Measurements from ENCODE around the gene GAL3ST2.
"Not testable (repeated sequence)": the region's sequence is repeated elsewhere in the genome, so short reads cannot be mapped to it uniquely, and the experiment has no call there.

GAL3ST2 gene

DNA sequence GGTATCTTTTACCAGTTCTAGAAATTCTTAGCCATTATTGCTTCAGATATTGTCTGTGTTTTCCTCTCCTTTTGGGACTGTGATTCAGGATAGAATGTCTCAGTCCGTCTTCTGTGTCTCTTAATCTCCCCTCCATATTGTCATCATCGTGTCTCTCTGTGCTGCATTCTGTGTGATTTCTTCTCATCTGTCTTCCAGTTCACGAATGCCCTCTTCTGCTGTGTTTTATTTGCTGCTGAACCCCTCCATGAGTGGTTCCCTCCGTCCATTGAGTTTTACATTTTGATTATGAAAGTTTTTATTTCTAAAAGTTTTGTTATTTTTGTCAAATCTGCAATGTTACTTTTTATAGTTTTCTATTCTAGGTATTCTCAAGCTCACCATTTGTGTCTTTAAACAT, 30.5 kb upstream of the GAL3ST2 start:
- in situ Hi-C loops (cut with MboI; ENCODE audit: low sequenced_read_pairs), result no loop called here

DNA sequence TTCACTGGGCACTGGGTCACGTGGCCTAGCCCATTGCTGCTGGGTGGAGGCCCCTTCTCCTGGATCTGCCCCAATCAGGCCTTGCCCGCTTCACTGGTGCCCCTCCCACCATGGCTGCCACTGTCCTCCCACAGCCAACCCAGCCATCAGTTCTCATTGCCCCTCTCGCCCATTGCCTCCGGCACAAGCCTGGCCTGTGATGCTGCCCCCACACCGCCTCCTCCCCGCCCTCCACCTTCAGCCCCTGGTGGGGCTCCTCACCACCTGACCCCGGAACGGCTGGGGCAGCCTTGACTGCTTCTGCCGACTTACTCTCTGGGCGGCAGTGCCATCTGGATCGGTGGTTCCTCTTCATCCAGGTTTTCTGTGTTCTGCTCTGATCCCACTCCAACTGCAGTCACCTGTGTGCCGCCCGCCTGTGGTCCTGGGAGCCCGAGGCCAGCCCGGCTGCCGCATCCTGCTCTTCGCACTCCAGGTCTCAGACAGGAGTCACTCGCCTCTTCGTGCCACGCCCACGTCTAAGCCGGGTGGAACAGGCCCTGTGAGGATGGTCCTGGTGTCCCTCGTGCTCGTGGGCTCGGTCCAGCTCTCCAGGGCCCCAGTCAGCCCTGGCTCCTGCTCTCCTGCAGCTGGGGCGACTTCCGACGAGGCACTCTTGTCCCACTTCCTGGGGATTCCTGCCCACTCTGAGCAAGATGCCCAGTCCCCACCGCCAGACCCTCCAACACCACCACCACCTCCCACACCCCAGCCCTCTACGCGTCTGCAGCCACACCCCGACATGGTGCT, 28.0 kb upstream of the GAL3ST2 start:
- in situ Hi-C loops (cut with MboI; ENCODE audit: low sequenced_read_pairs), result no loop called here

DNA sequence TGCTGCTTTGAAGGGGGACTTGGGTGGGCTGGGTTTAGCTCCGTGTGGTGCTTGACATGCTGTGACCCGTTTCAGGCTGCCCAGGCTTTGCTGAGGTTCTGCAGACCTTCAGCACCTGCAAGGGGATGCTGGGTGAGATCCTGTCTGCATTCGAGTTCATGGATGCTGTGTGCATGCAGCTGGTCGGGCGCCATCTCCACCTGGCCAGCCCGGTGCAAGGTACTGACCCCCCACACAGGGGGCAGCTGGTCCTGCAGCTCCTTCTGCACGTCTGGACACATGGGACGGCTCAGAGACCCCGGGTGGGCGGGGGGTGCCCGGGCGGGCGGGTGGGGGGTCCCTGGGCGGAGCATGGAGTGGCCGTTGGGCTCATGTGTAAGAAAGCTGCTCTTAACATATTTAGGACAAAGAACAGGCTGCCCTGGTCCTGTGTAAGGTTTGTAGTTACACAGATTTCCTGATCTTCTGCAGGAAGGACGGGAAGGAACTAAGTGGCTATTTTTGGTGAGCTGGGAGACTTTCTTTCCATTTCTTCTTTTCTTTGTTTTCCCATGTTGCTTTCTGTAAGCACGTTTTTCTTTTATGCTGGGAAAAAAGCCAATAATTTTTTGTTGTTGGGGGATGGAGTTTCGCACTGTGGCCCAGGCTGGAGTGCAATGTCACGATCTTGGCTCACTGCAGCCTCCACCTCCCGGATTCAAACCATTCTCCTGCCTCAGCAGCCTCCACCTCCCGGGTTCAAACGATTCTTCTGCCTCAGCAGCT, 26.4 kb upstream of the GAL3ST2 start:
- in situ Hi-C loops (cut with MboI; ENCODE audit: low sequenced_read_pairs), result no loop called here

DNA sequence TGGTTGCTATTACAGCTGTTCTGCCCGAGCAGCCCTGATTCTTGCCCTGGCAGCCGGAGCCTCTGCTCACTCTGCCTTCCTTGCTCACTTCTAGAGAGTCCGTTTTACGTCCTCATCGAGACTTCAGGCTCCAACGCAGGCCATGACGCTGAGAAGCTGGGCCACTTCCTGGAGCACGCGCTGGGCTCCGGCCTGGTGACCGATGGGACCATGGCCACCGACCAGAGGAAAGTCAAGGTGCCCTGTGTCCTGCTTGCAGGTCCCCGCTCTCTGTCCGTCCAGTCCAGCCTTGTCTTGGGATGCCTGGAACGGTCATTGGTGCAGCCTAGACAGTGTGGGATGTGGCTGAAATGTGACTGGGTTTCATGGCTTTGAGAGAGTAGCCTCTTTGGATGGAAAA, 25.5 kb upstream of the GAL3ST2 start:
- in situ Hi-C loops (cut with MboI; ENCODE audit: low sequenced_read_pairs), result no loop called here

DNA sequence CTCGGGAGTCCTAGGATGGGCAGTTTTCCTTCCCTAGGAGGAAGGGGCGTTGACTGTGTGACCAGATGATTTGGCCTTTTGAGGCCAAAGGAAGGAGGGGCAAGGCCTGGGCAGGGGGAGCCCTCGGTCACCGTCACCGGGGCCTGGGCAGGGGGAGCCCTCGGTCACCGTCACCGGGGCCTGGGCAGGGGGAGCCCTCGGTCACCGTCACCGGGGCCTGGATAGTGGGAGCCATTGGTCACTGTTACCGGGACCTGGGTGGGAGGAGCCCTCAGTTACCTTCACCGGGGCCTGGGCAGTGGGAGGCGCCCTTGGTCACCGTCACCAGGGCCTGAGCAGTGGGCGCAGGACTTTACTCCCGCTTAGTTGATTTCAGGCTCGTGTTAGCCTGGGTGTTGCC, 24.8 kb upstream of the GAL3ST2 start:
- in situ Hi-C loops (cut with MboI; ENCODE audit: low sequenced_read_pairs), result no loop called here

DNA sequence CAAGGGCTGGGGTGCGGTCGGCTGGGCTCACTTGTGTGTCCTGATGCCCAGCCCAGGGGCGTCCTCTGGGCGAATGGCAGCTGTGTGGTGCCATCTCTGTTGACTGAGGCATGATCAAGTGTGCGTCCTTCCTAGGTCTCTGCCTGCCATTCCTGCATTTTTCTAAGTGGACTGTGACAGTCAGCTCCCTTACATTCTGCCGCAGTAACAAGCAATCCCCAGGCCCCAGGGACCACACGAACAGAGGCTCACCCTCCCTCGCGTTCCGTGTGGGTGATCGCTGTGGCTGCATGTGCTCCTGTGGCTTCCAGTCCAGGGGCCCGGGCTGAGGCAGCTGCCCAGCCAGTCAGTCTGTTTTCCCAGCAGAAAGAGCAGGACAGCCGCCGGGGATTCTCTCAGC, 24.4 kb upstream of the GAL3ST2 start:
- in situ Hi-C loops (cut with MboI; ENCODE audit: low sequenced_read_pairs), result no loop called here

DNA sequence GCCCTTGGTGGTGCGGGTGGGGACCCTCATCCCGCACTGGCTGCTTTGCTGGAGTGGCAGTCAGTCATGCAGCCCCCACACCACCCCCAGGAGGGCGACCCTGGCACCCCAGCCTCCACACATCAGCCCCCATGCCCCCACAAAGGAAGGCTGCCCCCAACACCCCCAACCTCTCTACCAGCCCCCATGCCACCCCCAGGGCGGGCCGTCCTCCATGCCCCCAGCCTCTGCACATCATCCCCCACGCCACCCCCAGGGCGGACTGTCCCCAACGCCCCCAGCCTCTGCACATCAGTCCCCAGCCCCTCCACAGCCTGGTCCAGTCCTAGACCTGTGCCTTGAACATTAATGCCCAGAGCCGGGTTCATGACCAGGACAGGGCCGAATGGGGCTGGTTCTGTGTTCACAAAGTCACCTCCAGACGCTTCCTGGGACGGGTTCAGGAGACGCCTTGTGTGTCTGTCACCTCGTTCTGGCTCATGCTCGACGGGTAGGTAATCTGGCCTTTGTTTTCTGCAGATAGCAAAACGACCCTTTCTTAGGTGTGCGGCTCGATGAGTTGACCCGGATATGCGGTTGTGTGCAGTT, 23.8 kb upstream of the GAL3ST2 start:
- in situ Hi-C loops (cut with MboI; ENCODE audit: low sequenced_read_pairs), result no loop called here

DNA sequence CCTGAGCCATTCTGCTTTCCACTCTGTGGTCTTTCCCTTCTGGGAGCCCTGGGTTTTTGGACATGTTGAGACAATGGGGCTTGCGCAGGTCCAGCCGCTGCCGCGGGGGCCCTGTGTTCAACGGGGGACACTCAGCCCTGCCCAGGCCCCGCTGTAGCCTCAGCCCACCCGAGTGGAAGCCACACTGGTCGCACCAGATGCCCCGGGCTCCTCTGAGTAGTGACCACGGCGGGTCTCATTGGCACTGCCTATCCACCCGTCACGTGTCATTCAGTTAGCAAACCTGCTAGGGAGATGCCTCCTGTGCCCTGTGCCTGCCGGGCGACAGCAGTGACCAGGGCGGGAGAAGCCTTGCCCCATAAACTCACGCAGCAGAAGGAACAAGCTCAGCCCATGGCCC, 23.1 kb upstream of the GAL3ST2 start:
- in situ Hi-C loops (cut with MboI; ENCODE audit: low sequenced_read_pairs), result no loop called here

DNA sequence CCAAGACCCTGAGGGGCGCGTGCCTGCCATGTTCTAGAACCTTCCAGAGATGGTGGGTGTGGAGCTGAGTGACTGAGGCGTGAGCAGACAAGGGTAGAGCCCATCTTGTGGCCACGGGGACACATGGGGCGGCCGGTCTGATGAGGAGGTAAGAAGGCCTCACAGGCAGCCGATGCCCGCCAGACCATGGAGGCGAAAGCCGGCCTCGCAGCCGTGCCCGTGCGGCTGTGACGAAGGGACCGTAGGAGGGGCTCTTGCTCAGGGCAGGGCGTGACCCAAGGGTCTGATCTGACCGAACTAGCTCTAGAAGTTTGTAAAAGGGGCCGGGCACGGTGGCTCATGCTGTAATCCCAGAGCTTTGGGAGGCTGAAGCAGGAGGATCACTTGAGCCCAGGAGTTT, 22.6 kb upstream of the GAL3ST2 start:
- in situ Hi-C loops (cut with MboI; ENCODE audit: low sequenced_read_pairs), result no loop called here

DNA sequence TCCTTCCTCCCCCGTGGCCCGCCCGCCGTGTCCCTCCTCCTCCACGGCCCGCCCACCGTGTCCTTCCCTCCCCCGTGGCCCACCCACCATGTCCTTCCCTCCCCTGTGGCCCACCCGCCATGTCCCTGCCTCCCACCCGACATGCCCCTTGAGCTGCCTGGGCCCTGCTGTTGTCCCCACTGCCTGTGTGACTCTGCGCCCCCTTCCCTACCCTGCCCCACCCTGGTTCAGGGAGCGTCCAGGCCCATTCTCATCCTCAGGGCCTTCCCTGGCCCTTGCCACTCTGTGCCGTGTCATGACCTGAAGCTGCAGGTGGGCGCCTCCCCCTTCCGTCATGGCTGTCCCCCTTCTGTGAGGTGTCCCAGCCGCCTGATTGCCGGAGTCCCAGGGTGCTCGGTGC, 21.5 kb upstream of the GAL3ST2 start:
- in situ Hi-C loops (cut with MboI; ENCODE audit: low sequenced_read_pairs), result no loop called here

DNA sequence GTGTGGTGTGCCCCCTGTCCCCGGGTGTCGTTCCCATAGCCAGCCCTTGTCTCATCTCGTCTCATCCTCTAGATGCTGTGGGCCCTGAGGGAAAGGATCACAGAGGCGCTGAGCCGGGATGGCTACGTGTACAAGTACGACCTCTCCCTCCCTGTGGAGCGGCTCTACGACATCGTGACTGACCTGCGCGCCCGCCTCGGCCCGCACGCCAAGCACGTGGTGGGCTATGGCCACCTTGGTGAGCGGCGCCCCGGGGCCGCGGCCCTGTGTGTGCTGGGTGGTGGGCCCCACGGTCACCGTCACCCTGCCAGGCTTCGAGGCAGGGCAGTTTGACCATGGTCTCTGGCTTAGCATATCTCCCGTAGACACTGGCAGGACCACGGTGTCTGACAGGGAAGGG, 20.8 kb upstream of the GAL3ST2 start:
- in situ Hi-C loops (cut with MboI; ENCODE audit: low sequenced_read_pairs), result no loop called here

DNA sequence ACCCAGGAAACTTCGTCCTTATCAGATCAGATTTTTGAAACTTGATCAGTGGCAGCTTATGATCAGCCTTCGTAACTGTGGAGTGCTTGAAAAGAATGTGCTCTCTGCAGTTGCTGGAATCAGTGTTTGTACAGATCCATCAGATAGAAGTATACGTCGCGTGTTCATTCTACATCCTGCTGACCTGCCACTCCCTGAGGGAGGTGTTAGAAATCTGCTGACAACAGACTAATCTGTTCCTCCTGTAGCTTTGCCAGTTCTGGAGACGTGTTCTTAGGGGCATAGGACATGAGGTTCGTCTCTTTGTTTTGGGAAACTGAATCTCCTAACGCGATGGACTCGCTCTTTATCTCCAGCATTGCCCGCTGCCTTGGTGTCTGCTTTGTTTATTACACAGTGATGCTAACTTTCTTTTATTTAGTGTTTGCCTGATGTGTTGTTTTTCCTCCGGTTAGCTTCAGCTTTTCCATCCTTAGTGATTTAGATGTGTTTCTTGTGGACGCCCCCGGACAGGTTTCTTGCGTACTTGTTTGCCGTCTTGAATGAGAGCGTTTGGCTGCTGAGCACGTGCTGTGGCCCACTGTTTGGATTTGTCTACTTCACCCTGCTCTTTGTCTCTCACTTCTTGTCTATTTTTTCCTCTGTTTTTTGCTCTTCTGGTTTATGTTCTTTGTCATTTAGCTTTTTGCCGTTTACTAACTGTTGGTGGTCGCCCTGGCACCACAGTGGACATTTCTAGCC, 17.4 kb upstream of the GAL3ST2 start:
- in situ Hi-C loops (cut with MboI; ENCODE audit: low sequenced_read_pairs), result no loop called here

DNA sequence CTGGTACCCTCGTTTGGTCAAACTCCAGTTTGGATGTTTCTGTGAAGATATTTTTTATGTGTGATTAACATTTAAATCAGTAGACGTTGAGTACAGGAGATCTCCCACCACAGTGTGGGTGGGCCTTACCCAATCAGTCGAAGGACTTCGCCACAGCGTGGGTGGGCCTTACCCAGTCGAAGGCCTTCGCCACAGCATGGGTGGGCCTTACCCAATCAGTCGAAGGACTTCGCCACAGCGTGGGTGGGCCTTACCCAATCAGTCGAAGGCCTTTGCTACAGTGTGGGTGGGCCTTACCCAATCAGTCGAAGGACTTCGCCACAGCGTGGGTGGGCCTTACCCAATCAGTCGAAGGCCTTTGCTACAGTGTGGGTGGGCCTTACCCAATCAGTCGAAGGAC, 16.7 kb upstream of the GAL3ST2 start:
- in situ Hi-C loops (cut with MboI; ENCODE audit: low sequenced_read_pairs), result not testable (repeated sequence)

DNA sequence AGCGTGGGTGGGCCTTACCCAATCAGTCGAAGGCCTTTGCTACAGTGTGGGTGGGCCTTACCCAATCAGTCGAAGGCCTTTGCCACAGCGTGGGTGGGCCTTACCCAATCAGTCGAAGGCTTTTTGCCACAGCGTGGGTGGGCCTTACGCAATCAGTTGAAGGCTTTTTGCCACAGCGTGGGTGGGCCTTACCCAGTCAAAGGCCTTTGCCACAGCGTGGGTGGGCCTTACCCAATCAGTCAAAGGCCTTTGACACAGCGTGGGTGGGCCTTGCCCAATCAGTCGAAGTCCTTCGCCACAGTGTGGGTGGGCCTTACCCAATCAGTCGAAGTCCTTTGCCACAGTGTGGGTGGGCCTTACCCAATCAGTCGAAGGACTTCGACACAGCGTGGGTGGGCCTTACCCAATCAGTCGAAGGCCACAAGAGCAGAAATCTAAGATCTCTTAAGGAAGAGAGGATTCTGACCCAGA, 16.3 kb upstream of the GAL3ST2 start:
- in situ Hi-C loops (cut with MboI; ENCODE audit: low sequenced_read_pairs), result no loop called here

DNA sequence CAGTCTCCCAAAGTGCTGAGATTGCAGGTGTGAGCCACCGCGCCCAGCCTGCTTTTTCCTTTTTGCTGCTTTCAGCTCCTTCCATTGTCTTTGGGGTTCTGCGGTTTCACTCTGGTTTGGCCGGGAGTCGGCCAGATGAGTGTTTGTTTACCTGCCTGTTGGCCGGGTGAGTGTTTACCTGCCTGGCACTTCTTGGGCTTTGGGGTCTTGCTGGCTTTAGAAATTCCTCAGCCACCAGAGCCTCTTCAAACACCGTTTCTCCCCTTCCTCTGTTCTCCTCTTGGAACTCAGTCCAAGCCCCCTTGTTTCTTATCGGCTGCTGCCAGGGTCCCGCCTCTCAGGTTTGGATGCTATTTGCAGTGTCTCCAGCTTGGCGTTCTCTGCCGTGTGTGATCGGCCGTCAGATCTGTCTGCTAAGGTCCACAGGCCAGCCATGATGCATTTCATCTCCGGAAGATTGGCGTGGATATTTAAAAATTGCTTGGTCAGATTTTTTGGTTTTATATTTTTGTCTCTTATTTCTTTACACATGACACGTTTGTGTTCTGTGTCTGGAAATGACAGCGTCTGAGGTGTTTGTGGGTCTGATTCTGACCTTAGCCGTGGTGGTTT, 14.2 kb upstream of the GAL3ST2 start:
- in situ Hi-C loops (cut with MboI; ENCODE audit: low sequenced_read_pairs), result no loop called here

DNA sequence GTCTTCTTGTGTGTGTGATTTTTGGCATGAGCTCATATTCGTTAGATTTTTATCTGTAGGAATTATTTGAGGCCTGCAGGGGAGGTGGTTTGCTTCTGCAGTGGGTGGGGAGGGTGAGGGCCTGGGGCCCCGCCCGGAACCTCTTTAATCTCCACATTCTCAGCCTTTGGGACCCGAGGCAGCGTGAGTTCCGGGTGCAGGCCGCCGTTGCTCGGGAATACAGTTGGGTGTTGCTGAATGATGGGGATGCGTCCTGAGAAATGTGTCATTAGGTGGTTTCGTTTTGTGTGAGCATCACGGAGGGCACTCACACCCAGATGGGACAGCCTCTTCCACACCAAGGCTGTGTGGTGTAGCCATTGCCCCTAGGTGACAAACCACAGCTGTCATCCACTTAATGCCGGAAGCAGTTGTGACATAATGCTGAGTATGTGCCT, 13.7 kb upstream of the GAL3ST2 start:
- in situ Hi-C loops (cut with MboI; ENCODE audit: low sequenced_read_pairs), result no loop called here

DNA sequence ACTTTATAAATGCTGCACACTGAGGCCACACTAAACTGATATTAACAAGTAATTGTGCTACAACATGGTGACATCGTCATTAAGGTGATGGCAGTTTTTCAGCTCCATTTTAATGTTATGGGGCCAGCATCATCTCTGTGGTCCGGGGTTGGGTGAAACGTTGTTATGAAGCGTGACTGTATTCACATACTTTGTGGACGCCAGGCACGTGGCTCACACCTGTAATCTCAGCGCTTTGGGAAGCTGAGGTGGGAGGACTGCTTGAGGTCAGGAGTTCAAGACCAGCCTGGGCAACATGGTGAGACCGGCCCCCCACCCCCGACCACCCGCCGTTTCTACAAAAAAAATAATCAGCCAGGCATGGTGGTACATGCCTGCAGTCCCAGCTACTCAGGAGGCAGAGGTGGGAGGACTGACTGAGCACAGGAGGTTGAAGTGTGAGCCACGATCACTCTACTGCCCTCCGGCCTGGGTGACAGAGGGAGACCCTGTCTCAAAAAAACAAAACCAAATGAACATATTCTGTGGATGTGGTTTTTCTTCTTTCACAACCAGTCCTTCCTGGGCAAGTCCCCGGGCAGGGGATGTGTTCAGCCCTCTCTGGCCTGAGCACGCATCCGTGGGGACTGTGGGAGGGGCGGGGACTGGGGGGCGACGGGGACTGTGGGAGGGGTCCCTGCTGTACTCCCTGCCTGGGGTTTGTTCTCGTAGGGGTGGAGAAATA, 12.9 kb upstream of the GAL3ST2 start:
- in situ Hi-C loops (cut with MboI; ENCODE audit: low sequenced_read_pairs), result no loop called here

DNA sequence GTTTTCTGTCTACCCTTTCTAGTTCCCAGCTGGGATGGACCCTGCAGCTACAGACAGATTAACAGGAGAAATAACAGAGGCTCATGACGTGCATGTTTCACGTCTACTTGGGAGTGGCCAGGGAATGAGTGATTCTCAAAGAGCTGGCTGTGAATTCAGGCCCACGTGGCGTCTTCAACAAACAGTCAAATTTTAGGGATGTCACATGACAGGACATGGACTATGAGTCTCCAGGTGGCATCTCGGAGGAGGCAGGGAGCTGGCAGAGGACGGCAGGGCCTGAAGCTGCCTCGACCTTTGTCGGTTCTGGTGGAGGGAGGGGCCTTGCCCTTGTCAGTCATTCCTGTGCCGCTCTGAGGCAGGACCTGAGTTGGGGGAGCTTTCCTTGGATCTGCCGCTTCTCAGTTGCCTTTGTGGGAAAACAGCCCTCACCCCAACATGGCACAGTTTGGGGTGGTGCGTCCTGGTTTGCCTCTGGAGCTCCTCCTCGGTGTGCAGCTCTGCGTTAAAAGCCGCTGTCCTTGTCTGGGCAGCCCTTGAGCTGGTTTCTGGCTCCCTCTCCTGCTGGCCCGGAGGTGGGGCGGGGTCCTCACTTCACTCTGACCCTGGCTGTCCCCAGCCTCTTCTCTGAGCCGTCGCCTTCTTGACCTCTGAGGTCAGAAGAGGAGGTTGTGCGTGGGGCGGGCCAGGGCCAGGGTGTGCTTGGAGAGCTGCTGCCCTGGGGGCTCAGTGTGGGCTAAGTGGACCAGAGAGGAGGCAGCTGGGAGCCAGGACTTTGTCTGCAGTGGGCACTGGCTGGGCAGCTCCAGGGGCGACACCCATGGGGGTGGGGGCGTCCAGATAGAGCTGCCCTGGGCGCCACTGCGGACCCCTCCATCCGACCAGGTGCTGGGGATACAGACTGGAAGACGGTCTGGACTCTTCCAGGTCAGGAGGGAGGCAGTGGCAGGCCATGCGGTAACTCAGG, 12.1 kb upstream of the GAL3ST2 start:
- in situ Hi-C loops (cut with MboI; ENCODE audit: low sequenced_read_pairs), result no loop called here
